ENCODE measurements around the gene SPINK14. TPM values are rescaled to one million over a fixed set of nuclear protein-coding genes. Genes with fewer than 3 reads are reported as not detected.

SPINK14 gene
- total and polyA plus RNA-seq, 2 of the 13 experiments (the other 11 are each of a cell fraction or from before 2014, with no cell fraction given): not detected

DNA sequence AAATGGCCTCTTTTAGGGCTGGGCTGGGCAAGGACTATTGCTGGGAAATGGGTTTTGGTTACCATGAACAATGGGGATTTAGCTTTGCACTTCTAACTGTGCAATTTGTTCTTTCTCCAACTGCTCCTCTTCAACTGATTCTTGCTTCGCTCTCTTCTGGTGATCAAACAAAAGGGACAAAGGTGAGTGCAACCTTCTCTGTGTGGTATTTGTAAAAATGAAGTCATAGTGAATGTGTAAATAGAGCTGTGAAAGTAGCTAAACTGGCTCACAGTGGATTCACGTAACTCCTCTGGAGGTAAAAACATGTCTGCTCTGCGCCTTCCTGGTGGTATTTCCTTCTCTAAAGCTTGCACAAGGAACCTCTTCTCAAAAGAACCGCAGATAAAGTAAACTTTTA is 20.9 kb upstream of the SPINK14 start (continued):
- TF ChIP-seq, protein P1, sequence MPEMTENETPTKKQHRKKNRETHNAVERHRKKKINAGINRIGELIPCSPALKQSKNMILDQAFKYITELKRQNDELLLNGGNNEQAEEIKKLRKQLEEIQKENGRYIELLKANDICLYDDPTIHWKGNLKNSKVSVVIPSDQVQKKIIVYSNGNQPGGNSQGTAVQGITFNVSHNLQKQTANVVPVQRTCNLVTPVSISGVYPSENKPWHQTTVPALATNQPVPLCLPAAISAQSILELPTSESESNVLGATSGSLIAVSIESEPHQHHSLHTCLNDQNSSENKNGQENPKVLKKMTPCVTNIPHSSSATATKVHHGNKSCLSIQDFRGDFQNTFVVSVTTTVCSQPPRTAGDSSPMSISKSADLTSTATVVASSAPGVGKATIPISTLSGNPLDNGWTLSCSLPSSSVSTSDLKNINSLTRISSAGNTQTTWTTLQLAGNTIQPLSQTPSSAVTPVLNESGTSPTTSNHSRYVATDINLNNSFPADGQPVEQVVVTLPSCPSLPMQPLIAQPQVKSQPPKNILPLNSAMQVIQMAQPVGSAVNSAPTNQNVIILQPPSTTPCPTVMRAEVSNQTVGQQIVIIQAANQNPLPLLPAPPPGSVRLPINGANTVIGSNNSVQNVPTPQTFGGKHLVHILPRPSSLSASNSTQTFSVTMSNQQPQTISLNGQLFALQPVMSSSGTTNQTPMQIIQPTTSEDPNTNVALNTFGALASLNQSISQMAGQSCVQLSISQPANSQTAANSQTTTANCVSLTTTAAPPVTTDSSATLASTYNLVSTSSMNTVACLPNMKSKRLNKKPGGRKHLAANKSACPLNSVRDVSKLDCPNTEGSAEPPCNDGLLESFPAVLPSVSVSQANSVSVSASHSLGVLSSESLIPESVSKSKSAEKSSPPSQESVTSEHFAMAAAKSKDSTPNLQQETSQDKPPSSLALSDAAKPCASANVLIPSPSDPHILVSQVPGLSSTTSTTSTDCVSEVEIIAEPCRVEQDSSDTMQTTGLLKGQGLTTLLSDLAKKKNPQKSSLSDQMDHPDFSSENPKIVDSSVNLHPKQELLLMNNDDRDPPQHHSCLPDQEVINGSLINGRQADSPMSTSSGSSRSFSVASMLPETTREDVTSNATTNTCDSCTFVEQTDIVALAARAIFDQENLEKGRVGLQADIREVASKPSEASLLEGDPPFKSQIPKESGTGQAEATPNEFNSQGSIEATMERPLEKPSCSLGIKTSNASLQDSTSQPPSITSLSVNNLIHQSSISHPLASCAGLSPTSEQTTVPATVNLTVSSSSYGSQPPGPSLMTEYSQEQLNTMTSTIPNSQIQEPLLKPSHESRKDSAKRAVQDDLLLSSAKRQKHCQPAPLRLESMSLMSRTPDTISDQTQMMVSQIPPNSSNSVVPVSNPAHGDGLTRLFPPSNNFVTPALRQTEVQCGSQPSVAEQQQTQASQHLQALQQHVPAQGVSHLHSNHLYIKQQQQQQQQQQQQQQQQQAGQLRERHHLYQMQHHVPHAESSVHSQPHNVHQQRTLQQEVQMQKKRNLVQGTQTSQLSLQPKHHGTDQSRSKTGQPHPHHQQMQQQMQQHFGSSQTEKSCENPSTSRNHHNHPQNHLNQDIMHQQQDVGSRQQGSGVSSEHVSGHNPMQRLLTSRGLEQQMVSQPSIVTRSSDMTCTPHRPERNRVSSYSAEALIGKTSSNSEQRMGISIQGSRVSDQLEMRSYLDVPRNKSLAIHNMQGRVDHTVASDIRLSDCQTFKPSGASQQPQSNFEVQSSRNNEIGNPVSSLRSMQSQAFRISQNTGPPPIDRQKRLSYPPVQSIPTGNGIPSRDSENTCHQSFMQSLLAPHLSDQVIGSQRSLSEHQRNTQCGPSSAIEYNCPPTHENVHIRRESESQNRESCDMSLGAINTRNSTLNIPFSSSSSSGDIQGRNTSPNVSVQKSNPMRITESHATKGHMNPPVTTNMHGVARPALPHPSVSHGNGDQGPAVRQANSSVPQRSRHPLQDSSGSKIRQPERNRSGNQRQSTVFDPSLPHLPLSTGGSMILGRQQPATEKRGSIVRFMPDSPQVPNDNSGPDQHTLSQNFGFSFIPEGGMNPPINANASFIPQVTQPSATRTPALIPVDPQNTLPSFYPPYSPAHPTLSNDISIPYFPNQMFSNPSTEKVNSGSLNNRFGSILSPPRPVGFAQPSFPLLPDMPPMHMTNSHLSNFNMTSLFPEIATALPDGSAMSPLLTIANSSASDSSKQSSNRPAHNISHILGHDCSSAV (CRISPR knock-in tag; IDR thresholded peaks at IDR 0.05; ENCODE audit: borderline replicate concordance): no peak
- TF ChIP-seq NCOA5 (CRISPR knock-in tag; IDR thresholded peaks at IDR 0.05) (no peak), MXD4 (CRISPR knock-in tag; IDR thresholded peaks at IDR 0.05) (no peak), MED8 (CRISPR knock-in tag; IDR thresholded peaks at IDR 0.05; ENCODE audit: insufficient replicate concordance) (no peak), CBX2 (IDR thresholded peaks at IDR 0.05; ENCODE audit: low read depth, low read length) (no peak), CBX2 (CRISPR knock-in tag; IDR thresholded peaks at IDR 0.05; ENCODE audit: low read depth) (no peak), HOXA7 (CRISPR knock-in tag; IDR thresholded peaks at IDR 0.05) (no peak), HDAC2 (CRISPR knock-in tag; IDR thresholded peaks at IDR 0.05) (peak; percentile 48; the same call in 1 of the 2 replicates), ZNF570 (CRISPR knock-in tag; IDR thresholded peaks at IDR 0.05; ENCODE audit: borderline replicate concordance) (no peak), FOXP1 (IDR thresholded peaks at IDR 0.05) (no peak), FOXP1 (CRISPR knock-in tag; IDR thresholded peaks at IDR 0.05) (peak; percentile 68), NR2F2 (IDR thresholded peaks at IDR 0.05; ENCODE audit: borderline replicate concordance, low read depth) (no peak), ZNF644 (CRISPR knock-in tag; IDR thresholded peaks at IDR 0.05; ENCODE audit: low read depth) (peak; percentile 83), CREM (IDR thresholded peaks at IDR 0.05) (peak; percentile 60), CREM (CRISPR knock-in tag; IDR thresholded peaks at IDR 0.05) (no peak), ZNF564 (CRISPR knock-in tag; IDR thresholded peaks at IDR 0.05) (no peak), RXRB (CRISPR knock-in tag; IDR thresholded peaks at IDR 0.05; ENCODE audit: borderline replicate concordance) (peak; percentile 68; the same call in 1 of the 2 replicates), ZNF496 (CRISPR knock-in tag; IDR thresholded peaks at IDR 0.05; ENCODE audit: insufficient replicate concordance) (no peak), ZSCAN22 (CRISPR knock-in tag; IDR thresholded peaks at IDR 0.05) (no peak), ZNF350 (CRISPR knock-in tag; IDR thresholded peaks at IDR 0.05; ENCODE audit: borderline replicate concordance, low read depth) (no peak)
- TF ChIP-seq, protein P2, sequence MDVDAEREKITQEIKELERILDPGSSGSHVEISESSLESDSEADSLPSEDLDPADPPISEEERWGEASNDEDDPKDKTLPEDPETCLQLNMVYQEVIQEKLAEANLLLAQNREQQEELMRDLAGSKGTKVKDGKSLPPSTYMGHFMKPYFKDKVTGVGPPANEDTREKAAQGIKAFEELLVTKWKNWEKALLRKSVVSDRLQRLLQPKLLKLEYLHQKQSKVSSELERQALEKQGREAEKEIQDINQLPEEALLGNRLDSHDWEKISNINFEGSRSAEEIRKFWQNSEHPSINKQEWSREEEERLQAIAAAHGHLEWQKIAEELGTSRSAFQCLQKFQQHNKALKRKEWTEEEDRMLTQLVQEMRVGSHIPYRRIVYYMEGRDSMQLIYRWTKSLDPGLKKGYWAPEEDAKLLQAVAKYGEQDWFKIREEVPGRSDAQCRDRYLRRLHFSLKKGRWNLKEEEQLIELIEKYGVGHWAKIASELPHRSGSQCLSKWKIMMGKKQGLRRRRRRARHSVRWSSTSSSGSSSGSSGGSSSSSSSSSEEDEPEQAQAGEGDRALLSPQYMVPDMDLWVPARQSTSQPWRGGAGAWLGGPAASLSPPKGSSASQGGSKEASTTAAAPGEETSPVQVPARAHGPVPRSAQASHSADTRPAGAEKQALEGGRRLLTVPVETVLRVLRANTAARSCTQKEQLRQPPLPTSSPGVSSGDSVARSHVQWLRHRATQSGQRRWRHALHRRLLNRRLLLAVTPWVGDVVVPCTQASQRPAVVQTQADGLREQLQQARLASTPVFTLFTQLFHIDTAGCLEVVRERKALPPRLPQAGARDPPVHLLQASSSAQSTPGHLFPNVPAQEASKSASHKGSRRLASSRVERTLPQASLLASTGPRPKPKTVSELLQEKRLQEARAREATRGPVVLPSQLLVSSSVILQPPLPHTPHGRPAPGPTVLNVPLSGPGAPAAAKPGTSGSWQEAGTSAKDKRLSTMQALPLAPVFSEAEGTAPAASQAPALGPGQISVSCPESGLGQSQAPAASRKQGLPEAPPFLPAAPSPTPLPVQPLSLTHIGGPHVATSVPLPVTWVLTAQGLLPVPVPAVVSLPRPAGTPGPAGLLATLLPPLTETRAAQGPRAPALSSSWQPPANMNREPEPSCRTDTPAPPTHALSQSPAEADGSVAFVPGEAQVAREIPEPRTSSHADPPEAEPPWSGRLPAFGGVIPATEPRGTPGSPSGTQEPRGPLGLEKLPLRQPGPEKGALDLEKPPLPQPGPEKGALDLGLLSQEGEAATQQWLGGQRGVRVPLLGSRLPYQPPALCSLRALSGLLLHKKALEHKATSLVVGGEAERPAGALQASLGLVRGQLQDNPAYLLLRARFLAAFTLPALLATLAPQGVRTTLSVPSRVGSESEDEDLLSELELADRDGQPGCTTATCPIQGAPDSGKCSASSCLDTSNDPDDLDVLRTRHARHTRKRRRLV (CRISPR knock-in tag; IDR thresholded peaks at IDR 0.05): no peak
